Tibial nerve (tissue), 3 donors: ENCODE measurements around the gene TRERF1.

Experiments
- POLR2A ChIP-seq, 2 donors: fragments of 450-650 bp; IDR thresholded peaks; one replicate each; pipeline ENCODE4 v1.6.1; 2017; ENCODE audit warnings: antibody characterized with exemption in 2 of 2, mild to moderate bottlenecking in 2 of 2, moderate library complexity in 2 of 2
- TF ChIP-seq, protein P1 (sequence below), 5 experiments: fragments of 200-600 bp in 3 of 5; fragments of 450-650 bp in 2 of 5; sonication (generic) in 3 of 5; IDR thresholded peaks; one replicate each; pipeline ENCODE4 v1.5.1; 2016 to 2019; ENCODE audit warnings: antibody characterized with exemption in 5 of 5, mild to moderate bottlenecking in 3 of 5, moderate library complexity in 2 of 5

DNA sequence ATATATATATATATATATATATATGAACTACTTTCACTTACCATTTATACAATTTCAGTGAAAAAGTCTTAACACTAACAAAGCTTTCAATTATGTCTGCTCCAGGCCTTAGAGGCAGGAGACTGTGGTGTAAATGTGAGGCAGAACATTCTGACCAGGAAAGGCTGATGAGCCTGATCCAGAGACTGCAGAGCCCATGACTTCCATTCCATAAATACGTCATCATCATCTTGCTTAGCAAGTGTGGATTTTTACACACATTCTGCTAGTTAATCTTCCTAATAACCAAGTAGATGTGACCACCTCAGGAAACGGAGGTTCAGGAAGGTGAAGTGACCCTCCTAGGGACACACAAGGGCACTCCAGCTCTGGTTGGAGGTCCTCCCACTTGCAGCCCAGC lies 14.9 kb downstream of the TRERF1 start:
- TF ChIP-seq, protein P1, sequence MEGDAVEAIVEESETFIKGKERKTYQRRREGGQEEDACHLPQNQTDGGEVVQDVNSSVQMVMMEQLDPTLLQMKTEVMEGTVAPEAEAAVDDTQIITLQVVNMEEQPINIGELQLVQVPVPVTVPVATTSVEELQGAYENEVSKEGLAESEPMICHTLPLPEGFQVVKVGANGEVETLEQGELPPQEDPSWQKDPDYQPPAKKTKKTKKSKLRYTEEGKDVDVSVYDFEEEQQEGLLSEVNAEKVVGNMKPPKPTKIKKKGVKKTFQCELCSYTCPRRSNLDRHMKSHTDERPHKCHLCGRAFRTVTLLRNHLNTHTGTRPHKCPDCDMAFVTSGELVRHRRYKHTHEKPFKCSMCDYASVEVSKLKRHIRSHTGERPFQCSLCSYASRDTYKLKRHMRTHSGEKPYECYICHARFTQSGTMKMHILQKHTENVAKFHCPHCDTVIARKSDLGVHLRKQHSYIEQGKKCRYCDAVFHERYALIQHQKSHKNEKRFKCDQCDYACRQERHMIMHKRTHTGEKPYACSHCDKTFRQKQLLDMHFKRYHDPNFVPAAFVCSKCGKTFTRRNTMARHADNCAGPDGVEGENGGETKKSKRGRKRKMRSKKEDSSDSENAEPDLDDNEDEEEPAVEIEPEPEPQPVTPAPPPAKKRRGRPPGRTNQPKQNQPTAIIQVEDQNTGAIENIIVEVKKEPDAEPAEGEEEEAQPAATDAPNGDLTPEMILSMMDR (IDR thresholded peaks at IDR 0.05): no peak
- TF ChIP-seq POLR2A (IDR thresholded peaks at IDR 0.05): no peak
